Activated CD8-positive, alpha-beta T cell treated with anti-CD3 and anti-CD28 coated beads for 36 hours (primary cell): ENCODE measurements around the gene SH3BGRL2. TPM values are rescaled to one million over a fixed set of nuclear protein-coding genes. Genes with fewer than 3 reads are reported as not detected.

Experiments used
- ATAC-seq: fragments of 200-7000 bp; cut with Tn5 transposase; one replicate; pipeline ENCODE4 v1.10.0; 2021; ENCODE audit warnings: mild to moderate bottlenecking, moderate library complexity
- CTCF ChIA-PET: fragments of 350-600 bp; sonication (Branson Sonifier 250); formaldehyde crosslinking; loops from one replicate; lab custom pipeline; 2021; ENCODE audit warnings: antibody characterized with exemption; lab: Charles Lee
- POLR2A ChIA-PET: fragments of 350-600 bp; sonication (Branson Sonifier 250); formaldehyde crosslinking; loops from one replicate; lab custom pipeline; 2021; ENCODE audit warnings: antibody characterized with exemption; lab: Charles Lee
- DNase-seq: peaks from one replicate; pipeline ENCODE4 v3.0.0-alpha.2; 2020
- H3K27ac Mint-ChIP-seq: one replicate; pipeline ENCODE4 v1.8.0; 2021; ENCODE audit warnings: mild to moderate bottlenecking, mixed read lengths
- H3K27me3 Mint-ChIP-seq: one replicate; pipeline ENCODE4 v1.8.0; 2021; ENCODE audit warnings: mixed read lengths
- H3K36me3 Mint-ChIP-seq: one replicate; pipeline ENCODE4 v1.8.0; 2021; ENCODE audit warnings: low read depth, mixed read lengths
- H3K4me1 Mint-ChIP-seq: one replicate; pipeline ENCODE4 v1.8.0; 2021; ENCODE audit warnings: low read depth, mixed read lengths
- H3K4me3 Mint-ChIP-seq: one replicate; pipeline ENCODE4 v1.8.0; 2021; ENCODE audit warnings: mild to moderate bottlenecking, moderate library complexity, mixed read lengths
- H3K9me3 Mint-ChIP-seq: one replicate; pipeline ENCODE4 v1.8.0; 2021; ENCODE audit warnings: mixed read lengths
- intact Hi-C: fragments of 100-400 bp; cut with micrococcal nuclease; formaldehyde crosslinking; loops from one replicate; pipeline ENCODE4 v1.10.0; 2022
- total RNA-seq, 2 experiments: library from RNA; stranded (reverse); gene quantifications; one replicate each; pipeline ENCODE4 v1.2.3, GENCODE V29; 2021
- TF ChIP-seq, protein P1 (sequence below): fragments of 200-600 bp; IDR thresholded peaks from one replicate; pipeline ENCODE4 v1.8.0; 2022; ENCODE audit warnings: antibody characterized with exemption, mild to moderate bottlenecking

SH3BGRL2 gene
- total RNA-seq, 2 experiments from 2014 or later = 0.54 to 0.70 TPM

DNA sequence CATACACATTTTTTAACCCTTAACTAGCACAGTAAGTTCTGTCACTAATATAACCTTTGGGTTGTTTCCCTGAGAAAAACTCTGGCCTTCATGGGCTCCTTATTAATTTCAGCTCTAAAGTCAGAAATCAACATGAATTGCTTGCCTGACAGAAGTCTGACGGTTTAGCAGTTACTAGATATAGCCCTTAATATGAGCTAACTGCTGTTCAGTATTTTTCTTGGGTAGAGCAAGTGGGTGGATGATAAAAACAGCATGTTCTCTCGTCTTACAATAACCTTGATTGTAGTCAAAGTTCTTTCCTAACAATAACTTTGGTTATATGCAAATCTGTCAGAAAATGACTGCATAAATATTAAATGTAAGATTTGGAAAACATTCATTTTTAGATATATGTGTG is 81.0 kb downstream of the SH3BGRL2 start:
- ChIA-PET POLR2A (no interaction called here), CTCF (interaction anchor here (2.1 kb wide), 1 partner anchor 142 kb away, joined by 8 read pairs; no protein-coding TSS in a partner anchor)
- TF ChIP-seq, protein P1, sequence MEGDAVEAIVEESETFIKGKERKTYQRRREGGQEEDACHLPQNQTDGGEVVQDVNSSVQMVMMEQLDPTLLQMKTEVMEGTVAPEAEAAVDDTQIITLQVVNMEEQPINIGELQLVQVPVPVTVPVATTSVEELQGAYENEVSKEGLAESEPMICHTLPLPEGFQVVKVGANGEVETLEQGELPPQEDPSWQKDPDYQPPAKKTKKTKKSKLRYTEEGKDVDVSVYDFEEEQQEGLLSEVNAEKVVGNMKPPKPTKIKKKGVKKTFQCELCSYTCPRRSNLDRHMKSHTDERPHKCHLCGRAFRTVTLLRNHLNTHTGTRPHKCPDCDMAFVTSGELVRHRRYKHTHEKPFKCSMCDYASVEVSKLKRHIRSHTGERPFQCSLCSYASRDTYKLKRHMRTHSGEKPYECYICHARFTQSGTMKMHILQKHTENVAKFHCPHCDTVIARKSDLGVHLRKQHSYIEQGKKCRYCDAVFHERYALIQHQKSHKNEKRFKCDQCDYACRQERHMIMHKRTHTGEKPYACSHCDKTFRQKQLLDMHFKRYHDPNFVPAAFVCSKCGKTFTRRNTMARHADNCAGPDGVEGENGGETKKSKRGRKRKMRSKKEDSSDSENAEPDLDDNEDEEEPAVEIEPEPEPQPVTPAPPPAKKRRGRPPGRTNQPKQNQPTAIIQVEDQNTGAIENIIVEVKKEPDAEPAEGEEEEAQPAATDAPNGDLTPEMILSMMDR = no peak
- no peaks in the 10 kb centered on the region for H3K9me3 Mint-ChIP-seq
- intact Hi-C loops = loop anchor here (5.0 kb wide), 1 partner anchor 140 kb away; no protein-coding TSS in a partner anchor
- ATAC-seq = no peak
- no peaks in the 10 kb centered on the region for H3K36me3 Mint-ChIP-seq
- H3K27me3 Mint-ChIP-seq = peaks cover 3% of the 10 kb centered on the region
- no peak overlapping the region for H3K4me3 Mint-ChIP-seq
- DNase-seq = no peak
- H3K27ac Mint-ChIP-seq = no peak overlapping the region
- H3K4me1 Mint-ChIP-seq = no peaks in the 10 kb centered on the region

DNA sequence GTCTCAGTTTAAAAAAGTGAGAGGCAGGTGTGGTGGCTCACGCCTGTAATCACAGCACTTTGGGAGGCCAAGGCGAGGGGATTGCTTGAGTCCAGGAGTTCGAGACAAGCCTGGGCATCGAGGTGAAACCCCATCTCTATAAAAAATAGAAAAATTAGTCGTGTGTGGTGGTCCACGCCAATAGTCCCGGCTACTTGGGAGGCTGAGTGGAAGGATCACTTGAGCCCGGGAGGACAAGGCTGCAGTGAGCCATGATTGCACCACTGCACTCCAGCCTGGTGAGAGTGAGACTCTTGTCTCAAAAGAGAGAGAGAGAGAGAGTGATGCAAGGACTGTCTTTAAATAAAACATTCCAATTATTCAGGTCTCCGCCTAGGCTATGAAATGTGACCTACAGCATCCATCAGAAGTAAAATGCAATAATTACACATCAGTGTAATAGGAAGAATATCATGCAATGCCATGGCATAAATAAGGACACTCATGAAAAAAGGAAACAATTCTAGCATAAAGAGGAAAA is 81.5 kb downstream of the SH3BGRL2 start:
- no peak overlapping the region for H3K4me3 Mint-ChIP-seq
- TF ChIP-seq, protein P1 = no peak
- CTCF ChIA-PET = interaction anchor here (0.7 to 2.1 kb wide), 2 partner anchors 50 to 143 kb away, joined by 3 to 8 read pairs; no protein-coding TSS in a partner anchor
- H3K36me3 Mint-ChIP-seq = no peaks in the 10 kb centered on the region
- H3K4me1 Mint-ChIP-seq = no peaks in the 10 kb centered on the region
- peaks cover 3% of the 10 kb centered on the region for H3K27me3 Mint-ChIP-seq
- H3K9me3 Mint-ChIP-seq = no peaks in the 10 kb centered on the region
- no peak for DNase-seq
- POLR2A ChIA-PET = no interaction called here
- no peak overlapping the region for H3K27ac Mint-ChIP-seq
- intact Hi-C loops = loop anchor here (5.0 kb wide), 1 partner anchor 140 kb away; no protein-coding TSS in a partner anchor
- ATAC-seq = no peak

DNA sequence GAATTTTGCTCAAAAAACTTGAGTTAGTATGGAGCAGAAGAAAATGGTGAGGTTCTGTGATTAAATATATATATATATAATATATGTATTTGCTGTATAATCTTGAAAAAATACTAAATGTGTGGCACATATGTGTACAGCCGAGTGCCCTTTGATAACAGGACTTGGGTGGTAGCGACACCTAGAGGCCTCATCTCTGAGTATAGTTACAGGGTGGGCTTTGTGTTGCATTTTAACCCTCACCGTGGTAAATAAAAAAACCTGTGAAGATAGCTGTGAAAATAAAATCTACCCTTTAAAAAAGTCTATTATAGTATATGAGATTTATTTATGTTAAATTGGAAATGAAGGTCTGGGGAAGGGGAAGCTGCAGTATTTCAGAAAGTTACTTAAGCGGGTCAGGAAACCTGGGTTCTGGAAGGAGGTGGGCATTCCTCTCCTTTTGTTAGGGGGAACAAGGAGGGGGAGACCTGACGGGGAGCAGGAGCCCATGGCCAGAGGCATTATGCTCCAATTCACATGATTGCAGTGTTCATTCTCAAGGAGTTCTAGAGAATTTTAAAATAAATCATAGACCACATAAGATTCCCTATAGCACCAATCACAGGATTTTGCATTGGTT is 82.7 kb downstream of the SH3BGRL2 start:
- H3K27ac Mint-ChIP-seq = no peak overlapping the region
- intact Hi-C loops = loop anchor here (5.0 kb wide), 1 partner anchor 142 kb away; no protein-coding TSS in a partner anchor
- CTCF ChIA-PET = interaction anchor here (0.6 to 1.4 kb wide), 15 partner anchors 9 to 1165 kb away, joined by 3 to 6 read pairs (median 3); no protein-coding TSS in a partner anchor
- peak; percentile 61 for ATAC-seq
- H3K4me3 Mint-ChIP-seq = no peak overlapping the region
- H3K4me1 Mint-ChIP-seq = no peaks in the 10 kb centered on the region
- no peaks in the 10 kb centered on the region for H3K9me3 Mint-ChIP-seq
- no peaks in the 10 kb centered on the region for H3K36me3 Mint-ChIP-seq
- POLR2A ChIA-PET = no interaction called here
- TF ChIP-seq, protein P1 = peak; percentile 78
- DNase-seq = peak; percentile 73
- peaks cover 3% of the 10 kb centered on the region for H3K27me3 Mint-ChIP-seq

DNA sequence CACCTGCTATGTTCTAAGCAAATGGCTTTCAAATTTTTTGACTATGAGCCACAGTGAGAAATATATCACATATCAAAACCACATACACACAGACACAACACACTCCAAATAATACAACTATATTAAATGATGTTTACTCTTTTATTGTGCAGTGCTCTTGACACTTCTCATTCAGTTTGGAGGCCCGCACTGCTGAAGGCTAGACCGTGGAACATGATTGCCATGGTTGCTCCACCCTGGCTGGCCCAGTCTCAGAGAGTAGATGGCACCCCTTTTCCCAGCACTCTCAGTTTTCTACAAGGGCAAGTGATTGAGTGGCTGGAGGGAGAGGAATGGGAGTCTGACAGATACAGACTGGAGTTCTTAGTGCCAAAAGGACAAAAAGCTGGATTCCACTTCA is 86.9 kb downstream of the SH3BGRL2 start:
- H3K4me1 Mint-ChIP-seq = no peaks in the 10 kb centered on the region
- H3K27ac Mint-ChIP-seq = no peak overlapping the region
- ChIA-PET CTCF (interaction anchor here (0.6 kb wide), 1 partner anchor 147 kb away, joined by 3 read pairs; no protein-coding TSS in a partner anchor), POLR2A (no interaction called here)
- no peak for DNase-seq
- H3K9me3 Mint-ChIP-seq = no peaks in the 10 kb centered on the region
- peaks cover 5% of the 10 kb centered on the region for H3K27me3 Mint-ChIP-seq
- intact Hi-C loops = no loop called here
- no peaks in the 10 kb centered on the region for H3K36me3 Mint-ChIP-seq
- no peak overlapping the region for H3K4me3 Mint-ChIP-seq
- TF ChIP-seq, protein P1 = no peak
- no peak for ATAC-seq
